KBM-7 (cell line): ENCODE results near the gene PCYT1A.
"Not testable (repeated sequence)": the region's sequence is repeated elsewhere in the genome, so short reads cannot be mapped to it uniquely, and the experiment has no call there.

Experiments used
- DNase-seq: peaks from one replicate; pipeline ENCODE4 v3.0.0-alpha.2; 2015
- in situ Hi-C: fragments of 300-500 bp; cut with MboI; formaldehyde crosslinking; loops from 2 replicates; pipeline ENCODE4 v1.14.3; 2020; ENCODE audit warnings: low sequenced_read_pairs, low pct_unique_long_range_greater_than_20kb, mixed read lengths

The PCYT1A gene

GRCh38 chr3:196292286-196292923 is 4.9 kb upstream of the PCYT1A start:
- DNase-seq, result no peak
- in situ Hi-C loops, result no loop called here

- no peak for DNase-seq
- in situ Hi-C loops, result no loop called here
These were observed 575 bp upstream of the PCYT1A start for GRCh38 chr3:196288141-196288460.

DNA sequence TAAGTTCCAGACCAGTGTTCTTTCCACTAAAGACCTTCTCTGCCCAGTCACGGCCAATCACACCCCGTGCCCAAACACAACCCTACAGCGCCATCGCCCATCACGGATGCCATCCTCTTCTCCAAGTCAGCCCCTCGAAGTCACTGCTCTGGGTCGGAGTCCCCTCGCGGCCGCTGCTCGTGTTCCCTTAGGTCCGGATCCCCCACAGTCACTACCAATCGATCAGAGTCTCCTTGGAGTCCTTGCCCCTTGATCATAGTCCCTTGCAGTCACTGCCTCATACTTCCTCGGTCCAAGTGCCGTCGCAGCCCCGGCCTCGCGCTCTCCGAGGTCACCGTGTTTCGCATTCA is 461 bp downstream of the PCYT1A start:
- DNase-seq, result no peak
- in situ Hi-C loops, result no loop called here

- DNase-seq, result no peak
- in situ Hi-C loops, result no loop called here
These were observed 3.1 kb downstream of the PCYT1A start for GRCh38 chr3:196284396-196284795.

DNA sequence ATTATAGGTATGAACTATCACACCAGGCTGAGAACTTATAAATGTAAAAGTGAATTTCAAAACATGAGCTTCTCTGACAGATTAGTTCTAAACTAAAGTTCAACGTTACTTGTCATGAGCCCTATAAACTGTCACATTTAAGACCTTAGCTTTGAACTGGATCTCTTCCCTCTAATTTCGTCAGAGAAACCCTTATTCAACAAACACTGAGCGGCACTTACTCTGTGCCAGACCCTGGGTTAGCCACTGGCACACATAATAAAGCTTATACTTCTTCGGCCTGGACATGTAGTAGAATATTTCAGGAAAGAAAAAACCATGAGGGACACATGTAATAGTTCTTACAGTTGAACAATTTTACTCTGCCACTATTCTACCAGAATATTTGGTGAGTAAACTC is 5.6 kb downstream of the PCYT1A start:
- DNase-seq, result no peak
- in situ Hi-C loops, result no loop called here

DNA sequence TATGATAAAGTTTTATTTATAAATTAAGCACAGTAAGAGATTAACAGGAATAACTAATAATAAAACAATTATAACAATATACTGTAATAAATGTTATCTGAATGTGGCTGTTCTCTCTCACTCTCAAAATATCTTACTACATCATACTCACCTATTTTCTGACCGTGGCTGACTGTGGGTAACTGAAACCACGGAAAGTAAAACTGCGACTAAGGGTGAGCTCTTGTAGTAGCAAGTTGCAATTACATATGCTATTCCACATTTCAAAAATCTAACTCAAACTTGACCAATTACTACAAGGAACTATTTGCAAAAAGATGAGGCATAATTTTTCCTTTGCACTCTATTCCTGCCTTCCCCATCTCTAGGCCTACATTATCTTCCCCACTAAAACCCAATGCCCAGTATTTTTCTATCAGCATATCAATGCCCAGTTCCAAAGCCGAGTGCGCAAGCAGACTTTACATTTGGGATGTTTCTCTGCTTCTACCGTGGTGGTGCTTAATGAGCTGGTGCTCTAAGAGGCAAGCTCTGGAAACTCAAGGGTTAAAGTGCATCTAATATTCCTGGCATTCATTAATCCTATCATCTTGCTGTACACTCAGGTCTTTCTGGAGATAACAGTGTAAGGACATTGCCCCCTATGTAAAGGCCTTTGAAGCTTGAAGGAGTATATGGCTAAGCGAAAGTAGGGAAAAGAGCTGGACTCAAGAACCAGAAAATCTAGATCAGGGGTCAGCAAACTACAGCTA is 6.7 kb downstream of the PCYT1A start:
- in situ Hi-C loops, result no loop called here

DNA sequence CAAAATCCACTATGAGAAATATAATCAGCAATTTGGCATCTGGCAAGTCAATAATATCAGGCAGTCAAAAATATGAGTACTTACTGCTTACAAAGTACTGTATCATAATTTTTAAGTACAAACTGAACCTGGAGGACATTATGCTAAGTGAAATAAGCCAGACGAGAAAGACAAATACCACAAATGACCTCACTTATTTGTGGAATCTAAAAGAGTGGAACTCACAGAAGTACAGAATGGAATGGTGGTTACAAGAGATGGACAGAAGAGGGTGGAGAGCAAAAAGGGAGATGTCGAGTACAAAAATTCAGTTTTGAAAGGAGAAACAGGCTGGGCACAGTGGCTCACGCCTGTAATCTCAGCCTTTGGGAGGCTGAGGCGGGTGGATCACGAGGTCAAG is 12.4 kb downstream of the PCYT1A start:
- in situ Hi-C loops, result no loop called here
- no peak for DNase-seq

More for the DNA sequence above, 6.7 kb downstream of the PCYT1A start:
- DNase-seq, result no peak

DNA sequence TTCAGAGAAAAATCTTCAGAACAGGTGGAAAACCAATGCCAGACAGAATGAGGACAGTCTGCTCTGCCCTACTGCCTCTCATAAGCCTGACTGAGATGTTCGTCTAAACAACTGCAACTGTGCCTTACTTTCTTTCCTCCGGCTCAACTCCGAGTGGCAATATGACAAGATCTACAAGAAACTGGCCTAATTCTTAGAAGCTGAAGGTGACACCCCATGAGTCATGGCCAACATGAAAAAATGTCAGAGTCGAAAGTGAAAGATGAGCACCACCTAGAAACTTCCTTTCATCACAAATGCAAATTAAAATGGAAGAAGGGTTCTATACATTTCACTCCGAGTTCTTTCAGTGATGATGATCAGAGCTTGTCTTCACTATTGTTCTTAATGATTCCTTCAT is 12.9 kb downstream of the PCYT1A start:
- in situ Hi-C loops, result no loop called here

GRCh38 chr3:196273655-196274054 is 13.9 kb downstream of the PCYT1A start:
- in situ Hi-C loops, result no loop called here
- DNase-seq, result no peak

More for the DNA sequence above, 12.9 kb downstream of the PCYT1A start:
- no peak for DNase-seq

GRCh38 chr3:196272826-196273225 is 14.7 kb downstream of the PCYT1A start:
- in situ Hi-C loops, result no loop called here
- DNase-seq, result no peak

- no peak for DNase-seq
- in situ Hi-C loops, result no loop called here
These were observed 17.0 kb downstream of the PCYT1A start for GRCh38 chr3:196270499-196270898.

DNA sequence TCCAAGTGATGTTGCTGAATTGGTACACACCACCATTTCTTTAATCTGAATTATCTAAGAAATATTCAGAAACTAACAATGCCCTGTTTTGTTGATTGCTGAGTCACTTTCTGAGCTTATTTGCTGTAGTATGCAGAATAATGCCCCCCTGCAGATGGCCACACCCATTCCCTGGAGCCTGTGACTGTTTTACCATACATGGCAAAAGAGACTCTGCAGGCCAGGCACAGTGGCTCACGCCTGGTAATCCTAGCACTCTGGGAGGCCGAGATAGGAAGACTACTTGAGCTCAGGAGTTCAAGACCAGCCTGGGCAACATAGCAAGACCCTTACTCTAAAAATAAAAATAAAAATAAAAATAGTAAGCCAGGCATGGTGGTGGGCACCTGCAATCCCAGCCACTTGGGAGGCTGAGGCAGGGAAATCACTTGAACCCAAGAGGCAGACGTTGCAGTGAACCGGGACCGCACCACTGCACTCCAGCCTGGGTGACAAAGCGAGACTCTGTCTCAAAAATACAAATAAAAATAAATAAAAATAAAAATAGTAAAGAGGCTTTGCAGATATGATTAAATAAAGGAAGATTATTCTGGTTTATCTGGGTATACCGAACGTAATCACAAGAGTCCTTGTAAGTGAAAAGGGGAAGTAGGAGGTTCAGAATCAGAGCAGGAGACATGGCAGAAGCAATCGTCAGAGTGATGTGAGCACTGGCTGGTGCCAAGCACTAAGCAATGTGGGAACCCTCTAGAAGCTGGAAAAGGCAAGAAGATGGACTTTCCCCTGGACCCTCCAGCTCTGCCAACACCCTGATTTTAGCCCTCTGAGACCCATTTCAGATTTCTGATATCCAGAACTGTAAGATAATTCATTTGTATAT is 19.0 kb downstream of the PCYT1A start:
- in situ Hi-C loops, result no loop called here
- peak; percentile 14 for DNase-seq

DNA sequence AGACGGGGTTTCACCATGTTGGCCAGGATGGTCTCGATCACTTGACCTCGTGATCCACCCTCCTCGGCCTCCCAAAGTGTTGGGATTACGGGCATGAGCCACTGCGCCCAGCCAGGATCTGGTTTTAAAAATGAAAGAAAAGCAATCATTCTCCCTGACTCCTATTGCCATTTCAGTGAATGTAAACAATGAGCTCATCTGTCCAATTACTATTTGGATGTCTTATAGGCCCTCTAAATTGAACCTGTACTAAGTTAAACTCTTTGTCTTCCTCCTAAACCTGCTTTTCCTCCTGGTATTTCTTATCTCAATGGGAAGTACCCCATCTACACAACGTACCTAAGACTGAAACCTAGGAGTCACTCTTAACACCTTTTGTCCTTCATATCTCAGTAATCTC is 23.7 kb downstream of the PCYT1A start:
- no peak for DNase-seq
- in situ Hi-C loops, result no loop called here

DNA sequence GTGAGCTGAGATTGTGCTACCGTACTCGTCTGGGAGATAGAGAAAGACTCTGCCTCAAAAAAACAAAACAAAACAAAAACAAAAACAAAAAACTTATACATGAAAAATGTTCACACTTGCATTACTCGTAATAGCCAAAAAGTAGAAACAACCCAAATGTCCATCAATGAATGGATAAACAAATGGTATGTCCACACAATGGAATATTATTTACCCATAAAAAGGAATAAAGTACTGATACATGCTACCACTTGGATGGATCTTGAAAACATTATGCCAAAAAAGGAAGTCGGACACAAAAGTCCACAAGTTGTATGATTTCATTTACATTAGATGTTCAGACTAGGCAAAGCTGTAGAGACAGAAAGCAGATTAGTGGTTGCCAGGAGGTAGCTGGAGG is 26.7 kb downstream of the PCYT1A start:
- no peak for DNase-seq
- in situ Hi-C loops, result no loop called here

GRCh38 chr3:196255776-196256175 is 31.8 kb downstream of the PCYT1A start:
- no peak for DNase-seq

DNA sequence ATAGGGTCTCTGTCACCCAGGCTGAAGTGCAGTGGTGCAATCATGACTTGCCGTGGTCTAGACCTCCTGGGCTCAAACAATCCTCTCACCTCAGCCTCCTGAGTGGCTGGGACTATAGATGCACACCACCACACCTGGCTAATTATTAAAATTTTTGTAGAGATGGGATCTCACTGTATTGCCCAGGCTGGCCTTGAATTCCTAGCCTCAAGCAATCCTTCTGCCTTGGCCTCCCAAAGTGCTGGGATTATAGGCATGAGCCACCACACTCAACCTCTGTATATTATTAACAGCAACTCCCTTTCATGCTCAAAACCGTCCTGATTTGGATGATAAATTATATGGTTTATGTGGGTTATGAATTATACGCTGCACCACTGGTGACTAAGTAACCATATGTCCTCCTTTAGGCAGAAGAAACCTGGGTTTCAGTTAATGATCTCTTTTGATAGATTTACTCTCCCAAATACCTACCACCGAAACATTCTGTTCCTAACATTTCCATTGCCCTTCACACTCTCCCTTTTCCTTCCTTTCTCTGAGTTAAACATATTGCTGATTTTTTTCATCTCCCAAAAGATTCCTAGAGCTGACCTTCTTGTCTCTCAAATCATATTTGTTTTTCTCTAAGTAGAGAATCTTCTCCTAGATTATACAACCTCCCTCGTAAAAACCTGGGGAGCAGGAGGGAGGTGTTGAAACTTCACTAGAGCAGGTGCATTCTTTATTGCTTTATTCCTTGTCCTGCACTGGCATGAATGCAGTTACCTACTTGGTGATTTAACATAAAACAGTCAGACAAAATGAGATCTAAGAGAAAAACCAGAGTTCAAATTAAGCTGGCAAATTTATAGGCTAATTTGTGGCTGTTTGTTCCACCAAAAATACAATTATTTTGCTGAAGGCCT is 32.9 kb downstream of the PCYT1A start:
- in situ Hi-C loops, result no loop called here
- DNase-seq, result no peak

More at GRCh38 chr3:196255776-196256175, 31.8 kb downstream of the PCYT1A start:
- in situ Hi-C loops, result no loop called here

DNA sequence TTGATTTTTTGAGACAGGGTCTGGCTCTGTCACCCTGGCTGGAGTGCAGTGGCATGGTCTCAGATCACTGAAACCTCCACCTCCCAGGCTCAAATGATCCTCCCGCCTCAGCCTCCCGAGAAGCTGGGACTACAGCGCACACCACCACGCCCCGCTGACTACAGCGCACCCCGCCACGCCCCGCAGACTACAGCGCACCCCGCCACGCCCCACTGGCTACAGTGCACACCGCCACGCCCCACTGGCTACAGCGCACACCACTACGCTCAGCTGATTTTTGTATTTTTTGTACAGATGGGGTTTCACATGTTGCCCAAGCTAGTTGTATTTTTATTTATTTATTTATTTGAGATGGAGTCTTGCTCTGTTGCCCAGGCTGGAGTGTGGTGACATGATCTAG is 35.6 kb downstream of the PCYT1A start:
- in situ Hi-C loops, result no loop called here
- DNase-seq, result no peak

DNA sequence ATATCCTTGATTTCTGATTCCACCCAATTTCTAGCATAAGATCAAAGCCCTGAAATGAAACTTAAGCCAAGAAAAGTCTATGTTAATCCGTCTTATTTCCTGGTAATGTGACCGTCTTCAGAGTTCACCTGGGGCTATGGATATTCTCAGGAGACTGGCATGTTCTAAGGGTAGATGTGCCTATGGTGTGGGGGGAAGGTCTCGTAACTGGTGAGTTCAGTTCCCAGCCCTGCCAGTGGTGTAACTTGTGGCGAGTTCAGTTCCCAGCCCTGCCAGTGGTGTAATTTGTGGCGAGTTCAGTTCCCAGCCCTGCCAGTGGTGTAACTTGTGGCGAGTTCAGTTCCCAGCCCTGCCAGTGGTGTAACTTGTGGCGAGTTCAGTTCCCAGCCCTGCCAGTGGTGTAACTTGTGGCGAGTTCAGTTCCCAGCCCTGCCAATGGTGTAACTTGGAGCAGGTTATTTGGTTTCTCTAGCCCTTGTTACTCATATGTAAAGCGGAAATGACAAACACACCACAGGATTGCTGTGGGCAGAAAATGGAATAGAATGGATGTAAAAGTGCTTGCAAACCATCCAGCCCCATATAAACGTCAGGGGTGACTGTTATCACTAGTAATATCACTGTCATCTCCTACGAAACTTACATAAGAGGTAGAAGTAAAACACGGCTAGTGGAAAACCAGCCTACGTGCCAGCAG is 40.8 kb downstream of the PCYT1A start:
- no peak for DNase-seq
- in situ Hi-C loops, result no loop called here

DNA sequence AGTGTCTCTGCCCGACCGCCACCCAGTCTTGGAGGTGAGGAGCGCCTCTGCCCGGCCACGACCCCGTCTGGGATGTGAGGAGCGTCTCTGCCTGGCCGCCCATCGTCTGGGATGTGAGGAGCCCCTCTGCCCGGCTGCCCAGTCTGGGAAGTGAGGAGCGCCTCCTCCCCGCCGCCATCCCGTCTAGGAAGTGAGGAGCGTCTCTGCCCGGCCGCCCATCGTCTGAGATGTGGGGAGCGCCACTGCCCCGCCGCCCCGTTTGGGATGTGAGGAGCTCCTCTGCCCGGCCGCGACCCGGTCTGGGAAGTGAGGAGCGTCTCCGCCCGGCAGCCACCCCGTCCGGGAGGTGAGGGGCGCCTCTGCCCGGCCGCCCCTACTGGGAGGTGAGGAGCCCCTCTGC is 43.4 kb downstream of the PCYT1A start:
- in situ Hi-C loops, DNase-seq: not testable (repeated sequence)
